HG03139 (cell line): ENCODE measurements around the gene VAMP2.
"Not testable (repeated sequence)": the region's sequence is repeated elsewhere in the genome, so short reads cannot be mapped to it uniquely, and the experiment has no call there.

ENCODE experiments used
- ATAC-seq: cut with Tn5 transposase; IDR thresholded peaks from one replicate; pipeline ENCODE4 v1.9.1; 2021; ENCODE audit not compliant: unreplicated experiment

VAMP2 gene

DNA sequence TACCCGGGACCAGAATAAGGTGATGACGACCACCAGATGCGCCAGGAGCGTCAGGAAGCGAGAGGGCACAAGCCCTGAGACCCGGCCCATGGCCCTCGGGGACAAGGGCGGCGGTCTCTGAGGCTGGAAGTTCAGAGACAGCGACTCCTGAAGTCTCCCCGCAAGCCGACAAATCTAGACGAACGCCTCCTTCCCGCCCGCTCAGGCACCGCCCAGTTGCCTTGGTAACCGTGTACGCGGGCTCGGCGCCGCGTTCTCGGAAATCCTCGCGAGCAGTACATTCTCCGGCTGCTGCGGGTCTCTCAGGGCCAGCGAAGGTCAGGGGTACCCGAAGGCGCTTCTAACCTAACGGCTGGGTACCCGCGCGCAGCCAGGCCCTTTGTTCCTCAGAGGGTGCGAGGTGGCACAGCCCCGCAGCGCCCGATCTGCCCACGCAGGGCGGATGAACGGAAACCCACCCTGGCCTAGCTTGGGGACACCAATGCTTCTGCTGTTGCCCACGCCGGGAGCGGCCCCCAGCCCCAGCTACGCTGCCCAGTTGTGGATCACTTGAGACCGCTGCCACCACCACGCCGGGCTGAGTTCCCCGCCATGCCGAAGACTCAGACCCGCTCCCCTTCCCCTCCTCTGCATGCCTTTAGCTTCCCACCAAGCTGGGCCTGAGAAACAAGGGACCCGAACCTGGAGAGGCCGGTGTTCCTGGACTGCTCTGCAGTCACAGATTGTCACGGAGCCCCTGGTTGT lies 13.6 kb upstream of the VAMP2 start, which contains the start of gene TMEM107:
Gene TMEM107, minus strand, starts transcription at position 184 of the 744 bp plus-strand sequence. Its CDS starts 94 bp downstream, at position 90.
- ATAC-seq = peak; percentile 43

- ATAC-seq = no peak
These were observed 13.0 kb upstream of the VAMP2 start for GRCh38 chr17:8175795-8176196.

GRCh38 chr17:8173871-8174322 lies 11.1 kb upstream of the VAMP2 start:
- ATAC-seq = no peak

- ATAC-seq = peak; percentile 67
These were observed 10.5 kb upstream of the VAMP2 start for GRCh38 chr17:8173056-8173870.

DNA sequence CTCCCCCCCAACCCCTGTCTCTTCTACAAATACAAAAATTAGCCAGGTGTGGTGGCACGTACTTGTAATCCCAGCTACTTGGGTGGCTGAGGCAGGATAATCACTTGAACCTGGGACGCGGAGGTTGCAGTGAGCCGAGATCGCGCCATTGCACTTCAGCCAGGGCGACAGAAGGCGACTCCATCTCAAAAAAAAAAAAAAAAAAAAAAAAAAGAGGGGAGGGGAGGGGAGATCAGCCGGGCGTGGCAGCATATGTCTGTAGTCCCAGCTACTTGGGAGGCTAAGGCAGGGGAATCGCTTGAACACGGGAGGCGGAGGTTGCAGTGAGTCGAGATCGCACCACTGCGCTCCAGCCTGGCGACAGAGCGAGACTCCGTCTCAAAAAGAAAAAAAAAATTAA lies 7.4 kb upstream of the VAMP2 start:
- not testable (repeated sequence) for ATAC-seq

DNA sequence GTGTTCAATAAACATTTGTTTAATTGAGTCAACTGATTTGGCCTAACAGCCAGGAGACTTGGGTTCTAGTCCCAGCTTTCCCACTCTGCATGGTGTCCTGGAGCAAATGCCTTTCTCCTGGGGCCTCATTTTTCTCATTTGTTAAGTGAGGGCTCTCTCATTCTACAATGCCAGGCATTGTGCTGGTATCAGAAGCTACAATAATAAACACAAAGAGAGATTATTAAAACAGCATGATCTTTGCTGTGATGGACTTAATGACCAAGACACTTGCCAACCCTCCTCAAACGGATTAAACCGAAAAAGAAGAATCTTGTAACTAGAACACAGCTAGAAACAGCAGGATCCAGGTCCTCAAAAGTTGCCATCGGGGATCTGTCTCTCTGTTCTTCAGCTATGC lies 4.8 kb upstream of the VAMP2 start:
- ATAC-seq = no peak

GRCh38 chr17:8166731-8167130 lies 4.0 kb upstream of the VAMP2 start:
- ATAC-seq = no peak

GRCh38 chr17:8164815-8165131 lies 2.0 kb upstream of the VAMP2 start:
- ATAC-seq = no peak

DNA sequence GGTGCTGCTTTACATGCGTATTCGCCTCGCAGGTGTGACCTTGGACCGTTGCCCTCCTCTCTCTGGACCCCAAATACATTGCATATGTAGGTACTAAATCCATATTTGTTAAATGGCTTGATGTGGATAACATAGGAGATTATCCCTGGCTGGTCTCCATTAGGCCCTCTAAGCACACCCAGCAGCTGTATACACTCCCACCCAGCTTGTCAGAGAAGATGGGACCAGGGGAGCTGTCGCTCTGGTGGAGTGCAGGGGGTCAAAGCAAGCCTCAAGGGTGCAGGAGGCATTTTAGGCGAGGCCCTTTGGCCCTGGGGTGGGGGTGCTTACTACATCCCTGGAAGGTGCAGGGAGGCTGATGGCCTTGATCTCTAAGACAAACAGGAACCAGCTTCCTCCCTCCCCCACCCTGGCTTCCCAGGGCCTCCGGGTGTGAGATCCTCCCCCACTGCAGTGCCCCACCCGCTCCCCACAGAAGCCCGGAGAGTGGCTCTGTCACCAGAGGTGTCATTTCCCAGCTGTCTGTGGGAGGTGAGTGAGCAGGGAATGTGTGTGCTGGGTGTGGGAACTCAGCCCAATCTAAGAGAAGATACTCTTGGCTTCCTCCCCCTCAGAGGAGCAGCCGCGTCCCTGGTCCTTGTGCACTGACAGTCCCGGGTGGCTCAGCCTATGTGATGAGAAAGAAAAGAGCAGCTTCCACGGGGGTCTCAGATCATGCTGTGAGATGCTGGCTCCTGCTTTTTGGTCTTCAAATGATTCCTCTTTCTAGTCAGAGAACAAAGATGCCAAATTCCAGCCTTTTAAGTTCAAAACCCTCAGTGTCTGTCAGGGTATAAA lies 1.4 kb upstream of the VAMP2 start:
- ATAC-seq = no peak

DNA sequence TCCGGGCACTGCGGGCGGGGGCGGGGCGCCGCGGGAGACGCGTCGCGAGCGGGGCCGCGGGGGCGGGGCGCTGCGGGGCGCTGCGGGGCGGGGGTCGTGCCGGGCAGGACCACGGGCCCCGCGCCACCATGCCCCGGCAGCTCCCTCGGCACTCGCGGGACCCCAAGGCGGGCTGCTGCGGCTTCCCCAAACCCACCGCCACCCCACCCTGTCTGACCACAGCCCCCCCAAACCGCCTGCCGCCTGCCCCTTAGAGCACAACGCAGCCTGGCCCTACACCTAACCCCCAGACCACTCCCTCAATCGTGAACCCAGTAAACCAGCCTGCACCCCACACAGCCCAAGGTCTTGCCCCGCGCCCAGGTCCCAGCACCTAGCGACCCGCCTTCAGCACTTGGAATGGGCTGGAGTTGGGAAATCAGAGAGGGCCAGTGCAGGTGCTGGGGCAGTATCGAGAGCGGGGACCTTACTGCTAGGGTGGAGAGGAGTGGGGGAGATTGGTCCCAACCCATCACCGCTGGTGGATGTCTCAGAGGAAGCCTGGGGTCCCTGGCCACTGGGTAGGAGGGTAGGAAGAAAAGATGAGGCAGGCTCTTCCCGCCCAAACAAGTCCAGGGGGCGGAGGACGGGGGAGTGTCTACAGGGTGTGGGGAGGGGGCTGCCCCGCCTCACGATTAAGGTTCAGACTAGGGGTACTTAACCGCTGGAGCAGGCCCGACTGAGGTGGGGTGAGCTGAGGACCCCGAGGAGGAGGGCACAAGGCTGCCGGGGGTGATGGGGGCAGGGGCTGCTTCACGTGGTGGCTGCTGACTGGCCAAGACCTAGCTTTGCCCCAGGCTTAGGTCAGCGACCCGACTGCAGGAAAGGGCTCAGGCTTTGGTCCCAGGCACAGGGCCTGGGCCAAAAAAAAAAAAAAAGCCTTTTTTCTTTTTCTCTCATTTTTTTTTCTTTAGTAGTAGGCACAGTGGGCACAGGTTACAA lies 539 bp upstream of the VAMP2 start:
- ATAC-seq = no peak

GRCh38 chr17:8161289-8162232 lies 1.2 kb downstream of the VAMP2 start:
- ATAC-seq = no peak

- no peak for ATAC-seq
These were observed 2.0 kb downstream of the VAMP2 start for GRCh38 chr17:8160741-8161221.

DNA sequence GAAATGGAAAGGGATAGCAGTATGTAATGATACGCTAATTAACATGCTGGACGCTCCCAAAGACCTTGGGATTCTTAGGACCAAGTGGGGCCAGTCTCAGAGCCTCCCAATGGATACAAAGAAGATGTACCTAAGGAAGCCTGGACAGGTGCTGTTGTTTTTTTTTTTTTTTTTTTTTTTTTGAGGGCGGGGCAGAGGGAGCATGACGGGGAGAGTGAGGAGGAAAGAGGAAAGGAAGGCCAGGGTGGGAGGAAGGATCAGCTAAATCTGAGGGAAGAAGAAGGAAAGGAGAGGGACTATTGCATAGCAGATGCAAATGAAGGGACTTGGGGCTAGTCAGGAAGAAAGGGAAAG lies 2.5 kb downstream of the VAMP2 start:
- no peak for ATAC-seq

DNA sequence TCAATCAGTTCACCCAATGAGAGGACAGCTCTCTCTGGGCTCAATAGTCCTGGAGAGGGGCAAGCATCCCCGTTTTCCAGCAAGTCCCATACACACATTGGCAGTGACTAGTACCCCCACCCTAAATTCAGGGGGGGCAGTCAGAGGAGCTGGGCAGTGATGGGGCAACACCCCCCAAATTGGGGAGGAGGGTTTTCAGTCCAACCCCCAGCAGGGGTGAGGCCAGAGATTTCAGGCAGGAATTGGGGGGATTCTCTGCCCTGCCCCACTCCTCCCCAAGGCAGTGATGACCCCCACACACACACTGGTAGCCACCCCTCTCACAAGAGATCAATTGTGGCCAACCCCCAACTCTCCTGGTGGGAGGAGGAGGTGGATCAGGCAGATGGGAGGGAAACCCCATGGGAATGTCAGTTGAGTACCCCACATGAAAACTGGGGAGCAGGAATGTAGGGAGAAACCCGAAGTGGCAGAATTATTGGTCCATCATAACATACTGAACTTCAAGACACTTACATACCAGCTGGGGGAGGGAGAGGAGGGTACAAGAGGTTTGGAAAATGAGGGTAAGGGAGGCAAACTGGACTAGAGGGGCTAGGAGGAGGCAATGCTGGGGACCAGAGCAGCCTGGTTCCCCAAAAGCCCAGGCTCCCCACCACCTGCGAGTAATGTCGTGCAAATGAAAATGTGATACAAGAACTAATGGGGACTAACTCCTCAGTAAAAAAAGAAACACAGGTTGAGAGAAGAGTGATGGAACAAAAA lies 3.1 kb downstream of the VAMP2 start:
- ATAC-seq = no peak

DNA sequence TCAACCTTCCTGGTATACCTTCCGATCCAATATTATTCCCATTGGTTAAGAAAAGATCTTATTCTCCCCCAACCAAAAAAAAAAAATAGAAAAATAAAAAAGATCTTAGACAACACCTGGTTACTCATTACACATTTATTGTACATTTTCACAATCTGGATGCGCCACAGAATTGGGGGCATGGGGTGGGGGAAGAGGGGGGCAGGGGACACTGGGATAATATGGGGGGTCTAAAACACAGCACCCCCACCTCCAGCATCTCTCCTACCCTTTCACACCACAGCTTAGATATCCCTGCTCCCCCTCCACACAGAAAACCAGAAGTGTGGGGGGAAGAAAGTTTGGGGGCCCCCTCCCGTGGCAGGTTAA lies 3.7 kb downstream of the VAMP2 start:
- no peak for ATAC-seq

DNA sequence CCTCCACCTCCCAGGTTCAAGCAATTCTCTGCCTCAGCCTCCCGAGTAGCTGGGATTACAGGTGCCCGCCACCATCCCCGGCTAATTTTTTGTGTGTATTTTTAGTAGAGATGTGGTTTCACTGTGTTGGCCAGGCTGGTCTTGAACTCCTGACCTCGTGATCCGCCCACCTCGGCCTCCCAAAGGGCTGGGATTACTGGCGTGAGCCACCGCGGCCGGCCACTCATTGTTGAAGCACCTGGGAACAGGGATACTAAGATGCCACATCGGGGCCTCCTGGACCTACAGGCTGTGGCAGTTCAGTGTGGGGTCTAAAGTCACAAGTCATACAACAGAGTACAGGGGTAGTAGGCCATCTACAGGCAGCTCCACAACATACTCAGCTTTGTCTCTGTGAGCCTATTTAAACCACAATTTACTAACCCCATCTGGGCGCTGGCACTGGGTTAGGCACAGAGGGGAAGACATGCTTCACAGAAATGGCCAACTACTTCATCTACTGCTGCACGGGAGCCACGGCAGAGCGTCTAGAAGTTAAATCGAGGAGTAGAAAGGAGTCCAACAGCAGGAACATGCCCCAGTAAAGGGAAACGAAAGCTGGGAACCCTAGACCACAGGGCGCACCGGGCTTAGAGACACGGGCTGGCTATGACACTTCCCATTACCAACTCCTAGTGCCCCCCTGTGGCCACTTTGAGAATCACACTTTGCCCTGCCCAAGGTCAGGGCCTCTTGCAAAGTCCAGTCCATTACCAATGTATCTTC lies 4.3 kb downstream of the VAMP2 start:
- no peak for ATAC-seq

- peak; percentile 69 for ATAC-seq
These were observed 6.3 kb downstream of the VAMP2 start for GRCh38 chr17:8156246-8156992.
